Loucy (cell line): ENCODE measurements around the gene PDK4.

ENCODE experiments used
- H2AFZ ChIP-seq: fragments of 200-600 bp; sonication (generic); 2 replicates; pipeline ENCODE4 v1.6.0; 2016; ENCODE audit warnings: antibody characterized with exemption, mild to moderate bottlenecking, low read length, moderate library complexity
- H3F3A ChIP-seq: fragments of 200-600 bp; 2 replicates; pipeline ENCODE4 v1.6.0; 2016; ENCODE audit warnings: antibody characterized with exemption, low read depth, mild to moderate bottlenecking
- H3K27me3 ChIP-seq: fragments of 200-600 bp; sonication (generic); 2 replicates; pipeline ENCODE4 v1.6.1; 2014; ENCODE audit warnings: low read length, mild to moderate bottlenecking; ENCODE audit not compliant: insufficient read depth, poor library complexity, severe bottlenecking
- H3K36me3 ChIP-seq: fragments of 200-600 bp; sonication (generic); 2 replicates; pipeline ENCODE4 v1.6.1; 2016; ENCODE audit warnings: low read length; ENCODE audit not compliant: insufficient read depth
- H3K4me1 ChIP-seq: fragments of 200-600 bp; sonication (generic); 2 replicates; pipeline ENCODE4 v1.5.1; 2014; ENCODE audit warnings: low read length, mild to moderate bottlenecking; ENCODE audit not compliant: insufficient read depth, poor library complexity, severe bottlenecking
- H3K4me2 ChIP-seq: fragments of 200-600 bp; sonication (generic); 2 replicates; pipeline ENCODE4 v1.6.0; 2014; ENCODE audit warnings: antibody characterized with exemption, low read length, low read depth, mild to moderate bottlenecking; ENCODE audit not compliant: poor library complexity, severe bottlenecking
- H3K4me3 ChIP-seq: fragments of 200-600 bp; sonication (generic); 2 replicates; pipeline ENCODE4 v1.5.1; 2014; ENCODE audit warnings: low read length, mild to moderate bottlenecking, mixed read lengths; ENCODE audit not compliant: poor library complexity, severe bottlenecking
- H3K79me2 ChIP-seq: fragments of 200-600 bp; sonication (generic); 2 replicates; pipeline ENCODE4 v1.6.1; 2014; ENCODE audit warnings: low read length; ENCODE audit not compliant: insufficient read depth
- H3K9ac ChIP-seq: fragments of 200-600 bp; sonication (generic); 2 replicates; pipeline ENCODE4 v1.6.0; 2014; ENCODE audit warnings: mild to moderate bottlenecking, low read depth, low read length, moderate library complexity; ENCODE audit not compliant: poor library complexity, severe bottlenecking
- H3K9me2 ChIP-seq: fragments of 200-600 bp; sonication (generic); replicated peaks from 2 replicates; pipeline ENCODE4 v1.6.1; 2016; ENCODE audit warnings: low read depth, low read length, mixed read lengths
- H3K9me3 ChIP-seq: fragments of 200-600 bp; sonication (generic); 2 replicates; pipeline ENCODE4 v1.6.1; 2014; ENCODE audit warnings: mild to moderate bottlenecking, antibody characterized with exemption, low read length, low read depth; ENCODE audit not compliant: insufficient read depth
- H4K20me1 ChIP-seq: fragments of 200-600 bp; sonication (generic); 2 replicates; pipeline ENCODE4 v1.6.0; 2014; ENCODE audit warnings: antibody characterized with exemption, low read length, mild to moderate bottlenecking; ENCODE audit not compliant: insufficient read depth, poor library complexity, severe bottlenecking
- CTCF ChIP-seq: fragments of 200-600 bp; sonication (generic); conservative IDR thresholded peaks from 2 replicates; pipeline ENCODE4 v1.5.1; 2014; ENCODE audit warnings: mild to moderate bottlenecking, antibody characterized with exemption, low read length
- EZH2phosphoT487 ChIP-seq: fragments of 200-600 bp; IDR thresholded peaks from 2 replicates; pipeline ENCODE4 v1.6.1; 2018; ENCODE audit warnings: antibody characterized with exemption, mild to moderate bottlenecking, moderate library complexity, borderline replicate concordance

Gene PDK4

GRCh38 chr7:95602421-95602820, 6.1 kb upstream of the PDK4 start:
- TF ChIP-seq EZH2phosphoT487 (no peak), CTCF (no peak)
- H4K20me1 ChIP-seq = no peaks in the 10 kb centered on the region

GRCh38 chr7:95601316-95601715, 5.0 kb upstream of the PDK4 start:
- no peaks in the 10 kb centered on the region for H3K27me3 ChIP-seq
- no peak overlapping the region for H2AFZ ChIP-seq
- no peaks in the 10 kb centered on the region for H3K9me2 ChIP-seq
- H3K36me3 ChIP-seq = no peaks in the 10 kb centered on the region
- no peak overlapping the region for H3K9ac ChIP-seq
- no peak for TF ChIP-seq CTCF
- TF ChIP-seq EZH2phosphoT487 = no peak
- H3K4me1 ChIP-seq = peaks cover 2% of the 10 kb centered on the region
- H3K79me2 ChIP-seq = no peaks in the 10 kb centered on the region
- H4K20me1 ChIP-seq = no peaks in the 10 kb centered on the region
- H3K4me2 ChIP-seq = no peak overlapping the region
- no peaks in the 10 kb centered on the region for H3K9me3 ChIP-seq
- H3F3A ChIP-seq = no peaks in the 10 kb centered on the region
- no peak overlapping the region for H3K4me3 ChIP-seq

More at GRCh38 chr7:95602421-95602820, 6.1 kb upstream of the PDK4 start:
- no peaks in the 10 kb centered on the region for H3K36me3 ChIP-seq
- no peaks in the 10 kb centered on the region for H3K79me2 ChIP-seq
- no peak overlapping the region for H3K9ac ChIP-seq
- H2AFZ ChIP-seq = no peak overlapping the region
- peaks cover 12% of the 10 kb centered on the region for H3K4me1 ChIP-seq
- no peaks in the 10 kb centered on the region for H3K9me3 ChIP-seq
- no peaks in the 10 kb centered on the region for H3K27me3 ChIP-seq
- no peak overlapping the region for H3K4me3 ChIP-seq
- no peaks in the 10 kb centered on the region for H3K9me2 ChIP-seq
- H3F3A ChIP-seq = peaks cover 6% of the 10 kb centered on the region; the same call in 1 of the 2 replicates
- H3K4me2 ChIP-seq = no peak overlapping the region

GRCh38 chr7:95599069-95599468, 2.8 kb upstream of the PDK4 start:
- no peak overlapping the region for H3K4me3 ChIP-seq
- H2AFZ ChIP-seq = no peak overlapping the region
- no peaks in the 10 kb centered on the region for H3K36me3 ChIP-seq
- no peaks in the 10 kb centered on the region for H3K4me1 ChIP-seq
- no peak overlapping the region for H3K9ac ChIP-seq
- no peaks in the 10 kb centered on the region for H3F3A ChIP-seq
- no peaks in the 10 kb centered on the region for H3K9me3 ChIP-seq
- no peaks in the 10 kb centered on the region for H3K9me2 ChIP-seq
- H3K27me3 ChIP-seq = no peaks in the 10 kb centered on the region
- H4K20me1 ChIP-seq = no peaks in the 10 kb centered on the region
- no peak for TF ChIP-seq CTCF
- TF ChIP-seq EZH2phosphoT487 = no peak
- H3K4me2 ChIP-seq = no peak overlapping the region
- no peaks in the 10 kb centered on the region for H3K79me2 ChIP-seq
